ENCODE data around the gene SMAD1.

Gene SMAD1

GRCh38 chr4:145525291-145525740, 43.7 kb downstream of the SMAD1 start:
- TF ChIP-seq LEF1 (IDR thresholded peaks at IDR 0.05; ENCODE audit: borderline replicate concordance) (no peak), ZNF384 (IDR thresholded peaks at IDR 0.05) (no peak), SP1 (IDR thresholded peaks at IDR 0.05) (no peak), FOXA1 (IDR thresholded peaks at IDR 0.05) (no peak), FOXK2 (IDR thresholded peaks at IDR 0.05) (no peak), BHLHE40 (IDR thresholded peaks at IDR 0.05; ENCODE audit: borderline replicate concordance) (no peak), ELF4 (IDR thresholded peaks at IDR 0.05) (no peak), SUZ12 (IDR thresholded peaks at IDR 0.05) (no peak)
- ChIA-PET POLR2A (no interaction called here), CTCF (no interaction called here)
- DNase-seq (ENCODE audit: extremely low spot score) = no peak

GRCh38 chr4:145527773-145528172, 46.1 kb downstream of the SMAD1 start:
- TF ChIP-seq ELF4 (IDR thresholded peaks at IDR 0.05) (no peak), TARDBP (IDR thresholded peaks at IDR 0.05) (no peak), ARNT (IDR thresholded peaks at IDR 0.05) (no peak), SUZ12 (IDR thresholded peaks at IDR 0.05) (no peak), CTBP1 (IDR thresholded peaks at IDR 0.05; ENCODE audit: borderline replicate concordance) (no peak), BHLHE40 (IDR thresholded peaks at IDR 0.05; ENCODE audit: borderline replicate concordance) (no peak), PKNOX1 (IDR thresholded peaks at IDR 0.05) (no peak), LEF1 (IDR thresholded peaks at IDR 0.05; ENCODE audit: borderline replicate concordance) (no peak), ZNF384 (IDR thresholded peaks at IDR 0.05) (no peak), FOXM1 (IDR thresholded peaks at IDR 0.05; ENCODE audit: borderline replicate concordance) (no peak), HDGF (IDR thresholded peaks at IDR 0.05; ENCODE audit: borderline replicate concordance) (no peak), FOXA1 (IDR thresholded peaks at IDR 0.05) (no peak), L3MBTL2 (conservative IDR thresholded peaks at IDR 0.05) (no peak), FOXK2 (IDR thresholded peaks at IDR 0.05) (no peak), SP1 (IDR thresholded peaks at IDR 0.05) (no peak)
- ChIA-PET POLR2A (no interaction called here), CTCF (no interaction called here)

GRCh38 chr4:145528601-145529000, 46.9 kb downstream of the SMAD1 start:
- no peak for DNase-seq (ENCODE audit: extremely low spot score)
- ChIA-PET CTCF (no interaction called here), POLR2A (no interaction called here)
- TF ChIP-seq CTBP1 (IDR thresholded peaks at IDR 0.05; ENCODE audit: borderline replicate concordance) = no peak
- no peak for TF ChIP-seq FOXK2 (IDR thresholded peaks at IDR 0.05)
- TF ChIP-seq BHLHE40 (IDR thresholded peaks at IDR 0.05; ENCODE audit: borderline replicate concordance) = no peak
- TF ChIP-seq NFRKB (IDR thresholded peaks at IDR 0.05) = no peak
- TF ChIP-seq ARNT (IDR thresholded peaks at IDR 0.05) = no peak
- TF ChIP-seq SP1 (IDR thresholded peaks at IDR 0.05) = no peak
- no peak for TF ChIP-seq L3MBTL2 (conservative IDR thresholded peaks at IDR 0.05)
- no peak for TF ChIP-seq FOXA1 (IDR thresholded peaks at IDR 0.05)
- no peak for TF ChIP-seq HDGF (IDR thresholded peaks at IDR 0.05; ENCODE audit: borderline replicate concordance)

More at GRCh38 chr4:145527773-145528172, 46.1 kb downstream of the SMAD1 start:
- DNase-seq (ENCODE audit: extremely low spot score) = no peak

- no peak for DNase-seq (ENCODE audit: extremely low spot score)
- CTCF ChIA-PET = no interaction called here
- POLR2A ChIA-PET = no interaction called here
- TF ChIP-seq PKNOX1 (IDR thresholded peaks at IDR 0.05) = no peak
- no peak for TF ChIP-seq L3MBTL2 (conservative IDR thresholded peaks at IDR 0.05)
- no peak for TF ChIP-seq FOXA1 (IDR thresholded peaks at IDR 0.05)
- TF ChIP-seq LEF1 (IDR thresholded peaks at IDR 0.05; ENCODE audit: borderline replicate concordance) = no peak
- no peak for TF ChIP-seq HDGF (IDR thresholded peaks at IDR 0.05; ENCODE audit: borderline replicate concordance)
- no peak for TF ChIP-seq ELF4 (IDR thresholded peaks at IDR 0.05)
- TF ChIP-seq TARDBP (IDR thresholded peaks at IDR 0.05) = no peak
- no peak for TF ChIP-seq CTBP1 (IDR thresholded peaks at IDR 0.05; ENCODE audit: borderline replicate concordance)
- no peak for TF ChIP-seq ARNT (IDR thresholded peaks at IDR 0.05)
- no peak for TF ChIP-seq FOXK2 (IDR thresholded peaks at IDR 0.05)
- TF ChIP-seq SUZ12 (IDR thresholded peaks at IDR 0.05) = no peak
- TF ChIP-seq NFRKB (IDR thresholded peaks at IDR 0.05) = no peak
- no peak for TF ChIP-seq SP1 (IDR thresholded peaks at IDR 0.05)
- TF ChIP-seq BHLHE40 (IDR thresholded peaks at IDR 0.05; ENCODE audit: borderline replicate concordance) = no peak
- TF ChIP-seq FOXM1 (IDR thresholded peaks at IDR 0.05; ENCODE audit: borderline replicate concordance) = no peak
- no peak for TF ChIP-seq ZNF384 (IDR thresholded peaks at IDR 0.05)
Observed at GRCh38 chr4:145530189-145530588, 48.5 kb downstream of the SMAD1 start.

- ChIA-PET CTCF (no interaction called here), POLR2A (no interaction called here)
- DNase-seq (ENCODE audit: extremely low spot score) = no peak
- TF ChIP-seq ARNT (IDR thresholded peaks at IDR 0.05) (no peak), SUZ12 (IDR thresholded peaks at IDR 0.05) (no peak), FOXM1 (IDR thresholded peaks at IDR 0.05; ENCODE audit: borderline replicate concordance) (no peak), L3MBTL2 (conservative IDR thresholded peaks at IDR 0.05) (no peak), BHLHE40 (IDR thresholded peaks at IDR 0.05; ENCODE audit: borderline replicate concordance) (no peak), HDGF (IDR thresholded peaks at IDR 0.05; ENCODE audit: borderline replicate concordance) (no peak), ELF4 (IDR thresholded peaks at IDR 0.05) (no peak), TARDBP (IDR thresholded peaks at IDR 0.05) (no peak)
Observed at GRCh38 chr4:145530662-145531061, 49.0 kb downstream of the SMAD1 start.

- no peak for DNase-seq (ENCODE audit: extremely low spot score)
- ChIA-PET CTCF (no interaction called here), POLR2A (no interaction called here)
- TF ChIP-seq SP1 (IDR thresholded peaks at IDR 0.05) (no peak), CTBP1 (IDR thresholded peaks at IDR 0.05; ENCODE audit: borderline replicate concordance) (no peak), FOXM1 (IDR thresholded peaks at IDR 0.05; ENCODE audit: borderline replicate concordance) (no peak)
Observed at GRCh38 chr4:145531223-145531622, 49.6 kb downstream of the SMAD1 start.

GRCh38 chr4:145531859-145532258, 50.2 kb downstream of the SMAD1 start:
- CTCF ChIA-PET = no interaction called here
- DNase-seq (ENCODE audit: extremely low spot score) = no peak
- TF ChIP-seq CTBP1 (IDR thresholded peaks at IDR 0.05; ENCODE audit: borderline replicate concordance) = no peak
- no peak for TF ChIP-seq HDGF (IDR thresholded peaks at IDR 0.05; ENCODE audit: borderline replicate concordance)
- TF ChIP-seq NFRKB (IDR thresholded peaks at IDR 0.05) = no peak
- TF ChIP-seq ELF4 (IDR thresholded peaks at IDR 0.05) = no peak
- TF ChIP-seq FOXA1 (IDR thresholded peaks at IDR 0.05) = no peak
- no peak for TF ChIP-seq ARNT (IDR thresholded peaks at IDR 0.05)
- TF ChIP-seq SP1 (IDR thresholded peaks at IDR 0.05) = no peak
- TF ChIP-seq SUZ12 (IDR thresholded peaks at IDR 0.05) = no peak
- TF ChIP-seq BHLHE40 (IDR thresholded peaks at IDR 0.05; ENCODE audit: borderline replicate concordance) = no peak
- TF ChIP-seq L3MBTL2 (conservative IDR thresholded peaks at IDR 0.05) = no peak
- TF ChIP-seq LEF1 (IDR thresholded peaks at IDR 0.05; ENCODE audit: borderline replicate concordance) = no peak
- TF ChIP-seq FOXK2 (IDR thresholded peaks at IDR 0.05) = no peak
- no peak for TF ChIP-seq PKNOX1 (IDR thresholded peaks at IDR 0.05)
- no peak for TF ChIP-seq FOXM1 (IDR thresholded peaks at IDR 0.05; ENCODE audit: borderline replicate concordance)
- TF ChIP-seq ZNF384 (IDR thresholded peaks at IDR 0.05) = no peak
- no peak for TF ChIP-seq TARDBP (IDR thresholded peaks at IDR 0.05)
- POLR2A ChIA-PET = no interaction called here
